HepG2 (cell line): ENCODE data around the gene SELENOS. TPM values are rescaled to one million over a fixed set of nuclear protein-coding genes. Genes with fewer than 3 reads are reported as not detected.

Experiments
- HCFC1 ChIP-seq: fragments of 150-350 bp; IDR thresholded peaks from 2 replicates; pipeline ENCODE4 v1.6.1; 2014; ENCODE audit warnings: low read depth, low read length
- POLR2G ChIP-seq: fragments of 200-400 bp; formaldehyde crosslinking; IDR thresholded peaks from 2 replicates; pipeline ENCODE4 v1.6.1; 2018; ENCODE audit warnings: mild to moderate bottlenecking, low read depth, low read length, moderate library complexity
- SAP130 ChIP-seq: IDR thresholded peaks from 2 replicates; pipeline ENCODE4 v1.6.1; 2016; ENCODE audit warnings: low read depth
- THAP7 ChIP-seq: sonication (generic); formaldehyde crosslinking; IDR thresholded peaks from 2 replicates; pipeline ENCODE4 v1.8.1; 2023; ENCODE audit warnings: mild to moderate bottlenecking, missing genetic modification reagents
- ZBTB40 ChIP-seq, 2 experiments: fragments of 450-650 bp in 1 of 2; sonication (generic) in 1 of 2; formaldehyde crosslinking in 1 of 2; IDR thresholded peaks; 2 replicates each; pipeline versions ENCODE4 v1.6.1 to v1.8.0; 2016 to 2022; ENCODE audit warnings: antibody characterized with exemption in 1 of 2, mild to moderate bottlenecking in 1 of 2, missing genetic modification reagents in 1 of 2
- ZNF260 ChIP-seq: sonication (generic); formaldehyde crosslinking; IDR thresholded peaks from 2 replicates; pipeline ENCODE4 v1.4.0; 2020; ENCODE audit warnings: missing genetic modification reagents, low read depth, mild to moderate bottlenecking, borderline replicate concordance
- ZNF550 ChIP-seq: sonication (generic); formaldehyde crosslinking; IDR thresholded peaks from 2 replicates; pipeline ENCODE4 v1.4.0; 2020; ENCODE audit warnings: mild to moderate bottlenecking, missing genetic modification reagents, borderline replicate concordance
- polyA plus RNA-seq, 8 experiments: library from polyadenylated mRNA; depleted of rRNA in 3 of 8; stranded (reverse) in 7 of 8; unstranded in 1 of 8; fragments of >200 nt; fragmentation: Illumina TruSeq in 4 of 8; extraction: Trizol in 4 of 8; gene quantifications; 2 replicates each; pipeline versions ENCODE4 v1.2.1 to v1.2.3, GENCODE V29; 2011 to 2016; ENCODE audit warnings: low read depth in 4 of 8, missing spikeins in 1 of 8, mixed read lengths in 1 of 8; ENCODE audit not compliant: insufficient read depth in 1 of 8
- total RNA-seq, 5 experiments: library from RNA; depleted of rRNA; stranded (reverse); fragments of >200 nt; fragmentation: Illumina TruSeq; extraction: Trizol; gene quantifications; 2 replicates each; pipeline ENCODE4 v1.2.3, GENCODE V29; 2016; ENCODE audit warnings: low read depth in 1 of 5

The SELENOS gene
- total and polyA plus RNA-seq, 2 of the 13 experiments (the other 11 are each of a cell fraction or from before 2014, with no cell fraction given) = 63.0 to 66.1 TPM

GRCh38 chr15:101296418-101297405 lies 19.4 kb upstream of the SELENOS start (continued):
- TF ChIP-seq ZBTB40 (IDR thresholded peaks at IDR 0.05) (no peak), ZBTB40 (CRISPR knock-in tag; IDR thresholded peaks at IDR 0.05) (no peak), THAP7 (no peak), HCFC1 (no peak), POLR2G (0 out of 2 replicates have a peak, but pooled peaks have one; percentile 29), ZNF550 (no peak), SAP130 (no peak), ZNF260 (CRISPR knock-in tag) (no peak)
